ENCODE measurements around the gene FSTL5.

DNA sequence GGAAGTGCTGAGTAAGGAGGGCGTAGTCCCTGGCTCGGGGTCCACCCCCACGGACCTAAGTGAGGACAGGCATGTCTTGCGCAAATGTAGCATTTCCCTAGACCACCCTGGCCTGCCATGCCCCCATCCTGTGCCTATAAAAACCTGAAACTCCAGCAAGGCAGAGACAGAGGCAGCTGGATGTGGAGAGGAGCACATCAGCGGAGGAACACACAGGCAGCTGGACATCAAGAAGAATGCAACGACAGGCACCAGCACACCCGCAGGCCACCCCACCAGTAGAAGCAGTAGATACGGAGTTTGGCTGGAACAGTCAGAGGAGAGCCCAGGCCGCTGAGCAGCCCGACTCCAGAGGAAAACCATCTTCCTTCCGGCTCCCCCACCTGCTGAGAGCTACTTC, 345.9 kb downstream of the FSTL5 start:
- TF ChIP-seq, protein P1, sequence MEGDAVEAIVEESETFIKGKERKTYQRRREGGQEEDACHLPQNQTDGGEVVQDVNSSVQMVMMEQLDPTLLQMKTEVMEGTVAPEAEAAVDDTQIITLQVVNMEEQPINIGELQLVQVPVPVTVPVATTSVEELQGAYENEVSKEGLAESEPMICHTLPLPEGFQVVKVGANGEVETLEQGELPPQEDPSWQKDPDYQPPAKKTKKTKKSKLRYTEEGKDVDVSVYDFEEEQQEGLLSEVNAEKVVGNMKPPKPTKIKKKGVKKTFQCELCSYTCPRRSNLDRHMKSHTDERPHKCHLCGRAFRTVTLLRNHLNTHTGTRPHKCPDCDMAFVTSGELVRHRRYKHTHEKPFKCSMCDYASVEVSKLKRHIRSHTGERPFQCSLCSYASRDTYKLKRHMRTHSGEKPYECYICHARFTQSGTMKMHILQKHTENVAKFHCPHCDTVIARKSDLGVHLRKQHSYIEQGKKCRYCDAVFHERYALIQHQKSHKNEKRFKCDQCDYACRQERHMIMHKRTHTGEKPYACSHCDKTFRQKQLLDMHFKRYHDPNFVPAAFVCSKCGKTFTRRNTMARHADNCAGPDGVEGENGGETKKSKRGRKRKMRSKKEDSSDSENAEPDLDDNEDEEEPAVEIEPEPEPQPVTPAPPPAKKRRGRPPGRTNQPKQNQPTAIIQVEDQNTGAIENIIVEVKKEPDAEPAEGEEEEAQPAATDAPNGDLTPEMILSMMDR (conservative IDR thresholded peaks at IDR 0.05 in 1 of 2, IDR thresholded peaks at IDR 0.05 in 1 of 2; ENCODE audit: extremely low read depth in 1 of 2, insufficient read depth in 1 of 2, low read depth in 1 of 2, low read length in 2 of 2), result no peak
- TF ChIP-seq EZH2 (IDR thresholded peaks at IDR 0.05; ENCODE audit: borderline replicate concordance, low read length), result no peak

Measured in mammary epithelial cell (primary cell).